GM19463 (cell line): ENCODE measurements around the gene BABAM2.
"Not testable (repeated sequence)": the region's sequence is repeated elsewhere in the genome, so short reads cannot be mapped to it uniquely, and the experiment has no call there.

ENCODE experiments used
- ATAC-seq: cut with Tn5 transposase; IDR thresholded peaks from one replicate; pipeline ENCODE4 v1.9.1; 2021; ENCODE audit warnings: mild to moderate bottlenecking, moderate library complexity; ENCODE audit not compliant: unreplicated experiment

Gene BABAM2

DNA sequence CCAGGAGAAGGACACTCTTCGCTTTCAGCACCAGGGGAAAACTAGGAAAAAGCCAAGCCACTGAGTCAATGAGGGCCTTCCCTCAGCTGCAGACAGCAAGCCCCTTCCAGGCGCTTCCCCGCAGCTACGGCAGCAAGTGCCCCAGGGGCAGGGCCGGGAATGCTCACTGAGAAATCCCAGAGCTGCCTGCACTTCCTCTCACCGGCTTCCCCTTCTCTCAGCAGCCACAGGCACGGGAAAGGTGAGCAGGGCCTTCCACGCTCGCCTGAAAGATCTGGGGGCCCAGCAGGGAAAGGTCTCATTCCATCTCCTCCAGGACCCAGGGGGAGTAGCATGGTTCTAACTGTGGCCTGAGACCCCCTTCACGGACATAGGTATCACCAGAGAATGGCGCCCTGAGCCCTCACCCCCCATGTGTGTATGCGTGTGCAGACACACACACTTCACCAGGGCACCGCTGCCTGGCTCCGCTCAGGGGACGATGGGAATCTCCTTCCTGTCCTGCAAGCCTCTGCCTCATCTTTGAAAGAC lies 472.5 kb downstream of the BABAM2 start:
- no peak for ATAC-seq

DNA sequence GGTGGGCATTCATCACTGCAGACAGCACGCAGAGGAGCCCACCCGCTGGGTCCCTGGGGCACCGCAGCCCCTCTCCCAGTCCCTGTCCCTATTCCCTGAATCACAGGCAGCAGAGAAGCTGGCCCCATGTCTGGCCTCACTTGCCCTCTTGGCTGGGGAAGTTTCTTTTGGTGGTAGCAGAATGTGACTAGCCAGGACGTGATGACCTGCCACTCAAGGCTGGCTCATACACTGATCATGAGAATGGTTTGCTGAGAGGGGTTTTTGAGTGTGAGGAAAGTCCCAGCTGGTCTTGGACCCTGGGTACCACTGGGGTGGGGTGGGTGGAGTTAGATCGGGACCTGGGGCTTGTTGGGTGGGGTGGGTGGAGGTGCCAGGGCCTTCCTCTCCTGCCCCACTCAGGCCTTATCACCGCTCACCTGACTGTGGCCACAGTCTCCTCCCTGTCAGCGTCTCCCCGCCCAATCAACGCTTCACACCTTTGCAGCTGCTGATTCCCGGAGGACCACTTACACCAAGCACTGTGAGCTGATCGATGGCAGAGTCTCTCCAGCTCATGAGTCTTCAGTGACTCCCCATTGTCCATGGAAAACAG lies 473.3 kb downstream of the BABAM2 start:
- no peak for ATAC-seq

DNA sequence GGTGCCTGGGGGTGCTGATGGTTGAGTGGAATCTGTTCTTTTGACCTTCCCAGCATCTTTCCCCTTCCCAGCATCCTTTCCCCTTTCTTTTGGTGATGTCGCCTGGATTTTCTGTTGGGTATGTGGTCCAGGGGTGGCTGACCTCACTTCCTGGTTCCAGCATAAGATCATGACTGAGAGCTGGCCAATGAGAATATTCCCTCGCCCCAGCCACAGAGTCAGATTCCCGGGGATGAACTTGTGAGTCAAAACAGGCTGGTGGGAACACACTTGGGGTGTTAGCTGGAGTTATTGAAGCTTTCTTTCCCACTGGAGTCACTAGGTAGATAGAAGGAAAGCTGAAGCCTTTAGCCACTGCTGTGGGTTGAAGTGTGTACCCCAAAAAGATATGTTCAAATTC lies 474.1 kb downstream of the BABAM2 start:
- no peak for ATAC-seq

DNA sequence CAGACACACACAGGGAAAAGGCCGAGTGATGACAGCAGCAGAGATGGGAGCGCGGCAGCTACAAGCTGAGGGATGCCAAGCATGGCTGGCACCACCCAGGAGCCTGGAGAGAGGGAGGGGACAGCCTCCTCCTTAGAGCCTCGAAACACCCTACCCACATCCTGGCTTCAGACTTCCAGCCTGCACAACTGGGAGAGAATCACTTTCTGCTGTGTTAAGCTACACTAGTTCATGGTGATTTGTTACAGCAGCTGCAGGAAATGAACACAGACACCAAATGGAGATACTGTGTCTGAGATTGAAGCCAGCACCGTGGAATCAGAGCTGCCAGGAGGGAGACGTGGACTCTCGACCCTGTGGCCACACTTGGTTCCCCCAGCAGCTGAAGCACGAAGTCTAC lies 474.6 kb downstream of the BABAM2 start:
- ATAC-seq: no peak

DNA sequence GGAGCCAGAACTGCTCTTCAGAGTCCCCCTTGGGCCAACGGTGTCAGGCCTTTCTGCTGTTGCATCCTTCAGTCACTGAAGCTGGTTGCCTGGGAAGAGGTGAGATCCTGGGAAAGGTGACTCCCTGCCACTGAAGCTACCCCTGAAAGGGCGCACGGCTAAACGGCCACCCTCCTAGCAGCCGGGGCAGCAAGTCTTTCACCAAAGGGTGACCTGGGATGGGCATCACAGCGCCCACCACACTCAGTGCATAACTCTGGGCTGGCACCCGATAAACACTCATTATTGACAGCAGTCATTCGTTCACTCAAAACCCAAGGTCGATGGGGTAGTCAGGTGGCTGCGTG lies 475.6 kb downstream of the BABAM2 start:
- no peak for ATAC-seq

DNA sequence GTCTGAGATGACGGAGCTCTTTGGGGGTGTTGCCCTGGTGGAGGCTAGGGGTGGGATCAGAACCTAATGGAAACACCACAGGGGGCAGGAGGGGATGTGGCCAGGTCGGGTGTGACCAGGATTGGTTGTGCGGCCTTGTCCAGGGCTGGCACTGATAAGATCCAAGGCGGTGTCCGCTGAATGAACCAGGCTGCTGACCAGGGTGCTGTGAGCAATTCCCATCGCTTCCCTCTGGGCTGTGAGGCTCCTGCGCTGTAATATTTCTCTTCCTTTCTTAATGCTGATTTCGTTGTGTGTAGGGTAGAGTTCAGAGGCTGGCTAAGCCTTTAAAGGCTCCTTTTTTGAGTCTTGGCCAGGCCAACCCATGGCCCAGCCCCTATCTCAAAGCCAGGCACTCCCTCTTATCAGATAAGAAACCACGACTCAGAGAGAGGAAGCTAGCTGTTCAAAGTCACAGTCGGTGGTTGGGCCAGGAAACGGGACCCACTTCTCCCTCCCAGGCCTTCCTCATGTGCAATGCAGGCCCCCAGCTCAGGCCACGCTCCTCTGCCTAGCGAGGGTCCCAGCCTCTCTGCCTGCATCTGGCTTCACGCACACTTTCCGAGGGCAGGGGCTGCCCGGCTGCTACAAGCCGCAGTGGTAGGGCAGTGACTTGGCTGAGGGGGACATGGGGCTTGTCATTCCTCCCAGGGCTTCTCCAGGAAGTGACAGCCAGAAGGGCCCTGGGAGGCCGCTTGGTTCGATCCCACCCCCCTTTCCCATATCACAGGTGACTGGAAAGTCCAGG lies 476.2 kb downstream of the BABAM2 start:
- ATAC-seq: no peak

DNA sequence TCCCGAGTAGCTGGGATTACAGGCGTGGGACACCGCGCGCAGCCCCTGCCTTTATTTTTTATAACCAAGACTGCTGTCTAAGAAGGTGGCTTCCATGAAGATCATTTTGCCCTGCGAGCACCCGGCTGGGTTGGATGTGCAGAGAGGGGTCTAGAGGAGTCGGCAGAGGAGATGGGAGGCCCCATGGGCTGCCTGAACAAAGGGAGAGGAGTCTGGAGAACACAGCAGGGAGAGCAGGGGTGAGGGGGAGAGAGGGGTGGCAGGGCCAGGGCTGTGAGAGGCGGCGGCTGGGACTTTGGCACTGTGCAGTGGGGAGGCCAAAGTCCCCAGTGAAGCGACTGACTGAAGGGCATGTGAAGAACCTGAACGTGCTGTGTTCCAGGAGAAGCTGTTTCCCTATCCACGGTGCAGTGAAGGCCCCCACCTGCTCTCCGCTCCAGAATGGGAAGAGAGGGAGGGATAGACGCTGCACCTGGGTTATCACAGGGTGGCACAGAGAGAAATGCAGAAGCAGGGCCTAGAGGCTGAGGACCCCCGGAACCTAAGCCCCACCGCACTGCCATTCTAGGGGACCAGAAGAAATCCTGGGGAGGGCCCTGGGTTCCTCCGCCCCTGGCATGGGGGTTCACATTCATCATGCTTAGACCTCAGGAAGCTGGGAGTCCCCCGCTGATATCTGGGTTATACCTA lies 477.3 kb downstream of the BABAM2 start:
- ATAC-seq: no peak

DNA sequence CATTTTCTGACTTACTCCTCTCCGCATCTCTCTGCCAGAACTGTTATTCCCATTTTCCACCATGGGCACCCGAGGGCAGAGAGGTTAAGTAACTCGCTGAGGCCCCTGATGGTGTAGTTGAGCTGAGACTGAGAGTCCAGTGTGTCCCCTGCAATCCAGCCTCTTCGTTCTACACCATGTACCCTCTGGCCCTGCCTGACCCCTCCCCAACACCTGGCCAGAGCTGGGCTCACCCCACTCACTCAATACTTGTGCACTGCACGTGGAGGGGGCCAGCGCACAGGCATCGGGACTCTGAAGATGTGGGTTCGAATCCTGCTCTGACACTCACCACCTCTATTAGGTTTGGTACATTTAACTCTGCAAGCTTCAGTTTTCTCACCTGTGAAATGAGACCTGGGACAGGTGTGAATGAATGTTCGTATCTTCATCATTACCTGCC lies 477.8 kb downstream of the BABAM2 start:
- no peak for ATAC-seq

DNA sequence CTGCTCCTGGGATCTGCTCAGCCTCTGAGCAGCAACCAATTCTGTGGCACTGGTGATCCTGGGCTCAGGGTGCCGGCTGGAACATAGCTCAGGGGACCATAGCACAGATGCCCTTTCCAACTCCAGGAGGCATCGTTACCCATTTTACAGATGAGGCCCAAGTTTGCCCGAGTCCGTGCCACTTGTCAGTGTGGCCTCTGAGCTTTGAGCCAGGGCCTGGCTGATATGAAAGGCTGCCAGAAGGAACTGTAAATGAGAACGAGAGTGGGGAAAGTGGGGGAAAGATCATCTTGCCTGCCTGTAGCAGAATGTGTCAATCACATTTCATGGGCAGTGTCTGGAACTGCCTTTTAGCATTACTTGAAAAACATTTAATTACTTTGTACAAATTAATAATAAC lies 478.8 kb downstream of the BABAM2 start:
- no peak for ATAC-seq

DNA sequence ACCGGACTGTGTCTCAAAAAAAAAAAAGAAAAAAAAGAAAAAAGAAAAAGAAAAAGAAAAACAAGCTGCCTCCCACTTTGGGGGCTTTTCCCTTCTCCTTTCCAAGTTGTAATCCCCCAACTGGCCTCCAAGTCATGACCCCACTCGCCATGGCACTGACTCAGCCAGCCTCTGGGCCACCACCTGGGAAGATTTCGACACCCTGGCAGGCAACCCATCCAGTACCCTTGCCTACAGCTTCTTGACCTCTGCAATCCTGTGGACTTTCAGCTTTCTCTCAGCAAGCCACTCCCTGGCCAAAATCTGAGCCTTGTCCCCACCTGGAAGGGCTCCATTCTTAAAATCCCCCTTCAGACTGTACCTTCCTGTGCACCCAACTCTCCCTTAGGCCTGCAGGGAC lies 479.8 kb downstream of the BABAM2 start:
- ATAC-seq: no peak

DNA sequence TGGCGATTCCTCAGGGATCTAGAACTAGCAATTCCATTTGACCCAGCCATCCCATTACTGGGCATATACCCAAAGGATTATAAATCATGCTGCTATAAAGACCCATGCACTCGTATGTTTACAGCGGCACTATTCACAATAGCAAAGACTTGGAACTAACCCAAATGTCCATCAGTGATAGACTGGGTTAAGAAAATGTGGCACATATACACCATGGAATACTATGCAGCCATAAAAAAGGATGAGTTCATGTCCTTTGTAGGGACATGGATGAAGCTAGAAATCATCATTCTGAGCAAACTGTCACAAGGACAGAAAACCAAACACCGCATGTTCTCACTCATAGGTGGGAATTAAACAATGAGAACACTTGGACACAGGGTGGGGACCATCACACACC lies 481.2 kb downstream of the BABAM2 start:
- ATAC-seq: not testable (repeated sequence)

DNA sequence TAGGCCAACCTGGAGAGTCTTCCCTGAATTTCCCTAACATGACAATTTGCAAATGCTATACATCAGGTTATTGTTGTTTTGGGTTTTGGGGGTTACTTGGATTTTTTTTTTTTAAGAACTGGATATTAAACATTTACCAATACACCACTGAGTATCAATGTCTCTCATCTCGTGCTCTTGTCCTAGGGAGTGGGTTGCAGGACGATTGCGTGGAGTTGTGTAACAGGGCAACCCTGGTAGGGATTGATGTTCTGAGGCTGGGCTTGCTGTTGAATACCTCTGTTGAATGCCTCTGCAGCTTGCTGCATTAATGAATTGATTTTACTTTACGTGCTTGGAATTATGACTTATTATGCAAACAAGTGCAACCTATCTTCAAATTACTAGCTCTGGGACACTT lies 483.3 kb downstream of the BABAM2 start:
- ATAC-seq: no peak

DNA sequence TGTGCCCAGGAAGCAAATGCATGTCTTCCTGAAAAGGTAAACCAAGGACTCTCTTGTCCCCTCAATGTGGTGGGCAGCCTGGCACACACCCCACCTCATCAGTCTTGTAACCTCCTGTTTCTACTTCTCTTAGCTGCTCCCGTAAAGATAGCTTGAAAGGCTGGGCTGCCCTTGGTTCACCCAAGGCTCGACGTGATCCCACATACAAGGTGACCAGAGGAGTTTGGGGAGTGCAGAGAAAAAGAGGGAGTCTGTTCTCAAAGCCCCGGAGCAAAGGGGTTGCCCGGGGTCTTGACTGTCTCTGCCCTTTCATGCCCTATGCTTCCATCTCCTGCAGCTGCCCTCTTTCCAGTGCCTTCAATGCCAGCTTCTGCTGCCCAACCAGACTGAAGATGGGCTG lies 483.8 kb downstream of the BABAM2 start:
- no peak for ATAC-seq

DNA sequence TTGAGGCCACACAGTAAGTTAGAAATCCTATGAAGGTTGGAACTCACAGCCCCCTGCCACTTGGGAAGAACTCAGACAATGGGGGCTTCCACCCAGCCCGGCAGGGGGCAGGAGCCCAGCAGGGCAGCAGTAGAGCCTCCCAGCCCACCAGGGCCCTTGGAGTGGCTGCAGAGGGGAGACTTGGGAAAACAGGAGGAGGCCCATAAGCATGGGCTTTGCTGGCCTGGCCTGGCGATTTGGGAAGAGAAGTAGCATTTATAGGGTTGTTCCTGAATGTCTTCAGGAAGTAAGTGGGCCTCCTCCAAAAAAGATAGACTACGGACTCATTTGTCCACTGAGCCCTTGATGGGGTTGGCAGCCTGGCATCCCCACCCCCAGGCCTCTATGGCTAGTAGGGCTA lies 484.7 kb downstream of the BABAM2 start:
- no peak for ATAC-seq

DNA sequence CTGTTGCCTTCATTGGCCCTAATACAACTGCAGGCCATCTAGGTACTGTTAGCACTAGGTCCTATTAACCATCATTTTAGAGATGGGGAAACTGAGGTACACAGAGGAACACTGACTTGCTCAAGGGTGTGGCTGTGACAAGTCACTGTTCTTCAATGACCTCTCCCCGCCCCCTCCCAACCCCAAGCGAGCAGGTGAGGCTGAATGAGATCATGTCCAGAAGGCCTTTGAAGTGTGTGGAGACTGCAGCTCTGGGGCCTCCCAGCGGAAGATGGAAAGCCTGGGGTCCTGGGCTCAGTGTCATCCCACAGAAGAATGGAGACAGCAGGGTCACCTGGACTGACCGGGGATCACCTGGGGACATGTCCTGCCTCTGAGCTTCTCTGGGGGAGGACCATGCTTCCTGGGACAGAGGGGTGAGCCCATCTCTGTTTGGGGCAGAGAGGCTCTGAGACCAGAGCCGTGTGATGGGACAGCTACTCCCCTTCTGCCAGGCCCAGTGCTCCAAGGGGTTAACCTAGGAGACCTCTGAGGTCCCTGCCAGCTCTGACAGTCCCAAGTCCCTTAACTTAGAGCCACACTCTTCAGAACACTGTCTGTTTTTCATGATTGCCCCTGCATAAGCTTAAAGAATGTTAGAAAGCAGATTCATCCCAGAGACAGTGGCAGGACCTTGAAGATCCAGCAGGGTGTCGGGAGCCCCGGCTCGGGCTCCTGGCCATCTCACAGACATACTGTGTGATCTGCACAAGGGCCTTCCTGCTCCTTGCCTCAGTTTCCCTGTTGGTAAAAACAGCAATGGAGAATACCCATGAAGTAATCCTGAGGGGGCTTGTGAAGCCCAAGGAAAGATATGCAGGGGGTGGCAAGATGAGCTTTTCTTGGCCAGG lies 485.5 kb downstream of the BABAM2 start:
- no peak for ATAC-seq

DNA sequence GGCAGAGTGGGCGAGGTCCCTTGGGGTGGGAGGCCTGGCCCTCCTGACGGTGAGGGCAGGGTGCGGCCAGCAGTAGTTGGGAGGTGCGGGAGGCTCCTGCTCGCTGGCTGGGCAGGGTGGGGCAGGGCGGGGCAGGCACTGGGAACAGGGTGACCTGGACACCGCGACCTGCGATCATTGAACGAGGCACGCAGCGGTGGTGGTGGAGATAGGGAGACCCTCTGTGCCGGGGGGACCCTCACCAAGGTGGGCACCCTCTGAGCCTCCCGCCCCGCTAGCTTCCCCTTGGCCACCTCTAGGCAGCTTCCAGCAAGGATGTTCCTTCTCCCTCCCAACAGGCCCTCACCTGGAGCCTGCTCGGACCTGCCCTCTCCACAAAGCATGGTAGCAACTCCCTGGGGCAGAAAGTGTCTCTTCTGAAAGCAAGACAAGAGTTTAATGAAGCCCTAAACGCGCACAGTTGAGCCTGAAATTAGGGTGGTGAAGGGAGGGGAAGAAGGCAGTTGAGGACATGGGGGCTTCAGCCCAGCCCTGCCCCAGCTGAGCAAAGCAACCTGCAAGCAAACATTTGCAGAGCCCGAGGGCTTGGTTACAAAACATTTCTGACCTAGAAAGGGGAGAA lies 486.8 kb downstream of the BABAM2 start:
- ATAC-seq: no peak

DNA sequence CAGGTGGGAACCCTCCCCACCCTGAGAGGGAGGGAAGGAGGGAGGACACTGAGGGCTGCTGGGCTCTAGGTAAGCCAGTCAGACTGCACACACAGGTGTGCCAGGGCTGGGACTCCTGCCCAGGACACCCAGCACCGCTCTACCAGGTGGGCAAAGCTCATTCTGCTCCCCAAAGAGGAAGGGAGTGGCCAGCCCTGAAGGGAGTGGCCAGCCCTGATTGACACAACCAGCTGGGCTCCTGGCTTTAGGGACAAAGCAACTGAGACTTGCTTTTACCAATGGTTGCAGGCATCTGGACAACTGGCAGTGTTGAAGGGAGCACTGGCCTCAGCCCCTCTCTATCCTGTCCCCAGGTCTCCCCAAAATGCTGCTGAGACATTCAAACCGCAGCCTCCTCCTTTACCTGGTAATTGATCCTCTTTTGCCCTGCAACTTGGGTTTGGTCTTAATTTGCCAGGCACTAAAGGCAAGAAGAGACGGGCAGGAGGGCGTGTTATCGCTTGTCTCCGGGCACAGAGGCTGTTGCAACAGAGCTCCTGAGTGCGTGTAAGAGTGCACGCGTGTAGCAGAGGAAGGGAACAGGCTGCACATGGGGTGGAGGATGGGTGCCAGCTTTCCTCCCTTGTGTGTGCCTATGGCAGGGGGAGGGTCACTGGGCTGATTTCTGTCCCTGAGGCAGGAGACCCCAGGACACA lies 487.6 kb downstream of the BABAM2 start:
- ATAC-seq: no peak

DNA sequence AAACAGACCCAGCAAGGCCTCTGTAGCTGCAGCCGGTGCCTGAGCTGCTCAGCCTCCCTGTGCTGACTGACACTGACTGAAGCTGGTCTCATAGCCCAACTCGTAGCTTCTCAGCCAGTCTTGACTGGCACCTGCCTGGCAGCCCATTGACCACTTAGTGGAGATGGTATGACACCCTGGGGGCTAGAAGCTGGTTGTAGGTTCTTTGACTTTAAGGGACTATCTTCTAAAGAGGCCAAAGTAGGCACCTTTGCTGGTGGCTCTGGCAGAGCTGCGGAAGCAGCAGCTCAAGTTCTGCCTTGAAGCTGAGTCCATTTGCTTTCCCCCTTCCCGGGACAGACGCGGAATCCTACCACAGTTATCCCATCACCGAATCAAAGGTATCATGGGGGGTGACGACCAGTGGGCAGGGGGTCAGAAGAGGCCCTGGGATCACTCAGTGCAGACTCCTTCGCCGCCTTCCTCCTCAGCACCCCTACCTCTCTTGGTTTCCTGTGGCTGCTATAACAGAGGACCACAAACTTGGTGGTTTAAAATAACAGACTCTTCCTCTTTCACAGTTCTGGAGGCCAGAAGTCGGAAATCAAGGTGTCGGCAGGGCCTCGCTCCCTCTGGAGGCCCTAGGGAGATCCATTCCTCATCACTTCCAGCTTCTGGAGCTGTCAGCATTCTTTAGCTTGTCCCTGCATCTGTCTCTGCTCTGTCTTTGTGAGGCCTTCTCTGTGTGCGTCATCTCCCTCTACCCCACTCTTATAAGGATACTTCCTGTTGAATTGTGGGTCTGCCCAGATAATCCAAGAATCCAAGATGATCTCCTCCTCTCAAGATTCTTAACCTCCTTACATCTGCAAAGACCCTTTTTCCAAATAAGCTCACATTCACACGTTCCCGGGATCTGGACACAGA lies 488.4 kb downstream of the BABAM2 start:
- no peak for ATAC-seq

DNA sequence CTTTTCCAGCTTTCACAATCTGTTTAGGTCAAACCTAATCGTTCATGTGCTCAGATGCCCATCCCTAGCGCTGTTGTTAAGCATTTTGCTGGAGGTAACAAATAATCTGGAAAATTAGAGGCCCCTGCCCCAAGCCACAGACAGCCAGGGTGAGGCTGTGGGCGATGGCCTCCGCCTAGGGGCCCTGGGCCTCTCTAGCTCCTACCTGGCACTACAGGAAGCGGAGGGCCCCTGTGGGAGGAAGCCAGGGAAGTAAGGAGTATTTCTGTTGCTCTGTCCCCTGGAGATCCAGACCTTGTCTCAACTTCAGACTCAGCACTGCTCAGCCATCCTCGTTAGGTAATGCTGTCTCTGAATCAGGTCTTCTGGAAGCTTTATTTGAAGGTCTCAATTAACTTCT lies 489.7 kb downstream of the BABAM2 start:
- ATAC-seq: no peak
